Activated CD8-positive, alpha-beta memory T cell treated with anti-CD3 and anti-CD28 coated beads, Interleukin-2, amount 50 U/mL, for 1 hour (primary cell): ENCODE results near the gene RER1.

Source experiments
- DNase-seq: peaks from one replicate; pipeline ENCODE4 v3.0.0-alpha.2; 2020; ENCODE audit errors: extremely low read depth

The RER1 gene

DNA sequence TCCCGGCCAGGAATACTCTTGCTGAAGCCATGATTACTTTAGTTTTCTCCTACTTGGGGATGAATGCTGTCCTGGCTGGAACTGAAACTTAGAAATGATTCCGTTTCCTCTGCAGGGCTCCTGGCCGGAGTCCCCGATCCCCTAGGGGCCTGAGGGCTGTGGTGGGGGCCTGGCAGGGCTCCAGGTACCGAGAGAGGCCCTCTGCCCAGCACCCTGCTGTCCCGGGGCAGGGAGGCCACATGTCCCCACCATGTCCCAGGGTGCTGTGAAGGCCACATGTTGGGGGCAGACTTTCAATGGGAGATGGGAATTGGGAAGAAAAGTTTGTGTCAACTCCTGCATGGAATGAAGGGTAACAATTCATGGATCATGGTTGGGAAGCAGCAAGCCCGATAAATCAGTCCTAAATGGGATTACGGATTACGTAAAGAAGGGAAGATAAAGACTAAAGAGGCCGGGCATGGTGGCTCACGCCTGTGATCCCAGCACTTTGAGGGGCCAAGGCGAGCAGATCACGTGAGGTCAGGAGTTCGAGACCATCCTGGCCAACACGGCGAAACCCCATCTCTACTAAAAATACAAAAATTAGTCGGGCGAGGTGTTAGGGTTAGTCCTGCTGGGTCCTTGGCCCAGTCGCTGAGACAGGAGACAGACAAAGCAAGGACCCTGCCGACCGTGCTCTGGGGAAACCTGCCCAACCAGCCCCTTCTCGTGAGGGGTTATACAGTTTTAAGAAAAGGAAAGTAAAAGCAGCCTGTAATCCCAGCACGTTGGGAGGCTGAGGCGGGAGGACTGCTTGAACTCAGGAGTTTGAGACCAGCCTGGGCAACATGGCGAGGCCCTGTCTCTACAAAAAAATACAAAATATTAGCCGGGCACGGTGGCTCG lies 37.8 kb upstream of the RER1 start:
- no peak for DNase-seq

DNA sequence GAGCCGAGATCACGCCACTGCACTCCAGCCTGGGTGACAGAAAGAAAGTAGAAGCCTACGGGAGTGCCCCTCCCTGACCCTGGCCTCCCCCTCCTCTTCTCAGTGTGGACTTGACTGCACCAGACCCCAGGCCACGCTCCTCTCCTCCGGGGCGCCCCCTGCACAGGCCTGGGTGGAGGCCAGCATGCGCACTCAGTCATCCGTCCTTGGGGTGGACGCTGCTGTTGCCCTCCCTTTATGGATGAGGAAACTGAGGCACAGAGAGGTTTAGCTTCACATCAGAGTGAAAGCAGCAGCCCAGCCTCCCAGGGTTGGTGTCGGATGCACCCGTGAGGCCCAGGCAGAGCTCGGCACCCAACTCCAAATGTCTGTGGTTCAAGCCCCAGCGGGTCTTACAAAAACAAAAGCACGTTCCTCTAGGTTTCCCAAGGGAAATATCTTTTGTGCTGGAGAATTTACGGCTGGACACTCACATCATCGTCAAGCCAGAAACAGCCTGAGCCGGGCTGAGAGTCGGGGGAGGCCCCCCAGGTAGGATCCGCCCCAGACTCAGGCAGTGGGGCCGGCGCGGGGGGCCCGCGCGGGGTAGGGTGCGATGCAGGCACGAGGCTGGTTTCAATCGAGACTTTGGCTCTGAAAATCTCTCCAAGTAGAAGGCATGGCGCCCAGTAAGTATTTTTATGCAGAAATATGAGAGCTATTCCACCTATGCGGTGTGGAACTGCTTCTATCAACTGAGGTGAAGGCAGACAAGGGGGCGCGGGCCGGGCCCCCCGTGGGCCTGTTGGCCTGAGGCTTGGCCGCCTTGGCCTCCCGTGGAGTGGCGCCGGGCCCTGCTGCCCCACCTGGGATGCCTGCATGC lies 36.9 kb upstream of the RER1 start:
- no peak for DNase-seq

DNA sequence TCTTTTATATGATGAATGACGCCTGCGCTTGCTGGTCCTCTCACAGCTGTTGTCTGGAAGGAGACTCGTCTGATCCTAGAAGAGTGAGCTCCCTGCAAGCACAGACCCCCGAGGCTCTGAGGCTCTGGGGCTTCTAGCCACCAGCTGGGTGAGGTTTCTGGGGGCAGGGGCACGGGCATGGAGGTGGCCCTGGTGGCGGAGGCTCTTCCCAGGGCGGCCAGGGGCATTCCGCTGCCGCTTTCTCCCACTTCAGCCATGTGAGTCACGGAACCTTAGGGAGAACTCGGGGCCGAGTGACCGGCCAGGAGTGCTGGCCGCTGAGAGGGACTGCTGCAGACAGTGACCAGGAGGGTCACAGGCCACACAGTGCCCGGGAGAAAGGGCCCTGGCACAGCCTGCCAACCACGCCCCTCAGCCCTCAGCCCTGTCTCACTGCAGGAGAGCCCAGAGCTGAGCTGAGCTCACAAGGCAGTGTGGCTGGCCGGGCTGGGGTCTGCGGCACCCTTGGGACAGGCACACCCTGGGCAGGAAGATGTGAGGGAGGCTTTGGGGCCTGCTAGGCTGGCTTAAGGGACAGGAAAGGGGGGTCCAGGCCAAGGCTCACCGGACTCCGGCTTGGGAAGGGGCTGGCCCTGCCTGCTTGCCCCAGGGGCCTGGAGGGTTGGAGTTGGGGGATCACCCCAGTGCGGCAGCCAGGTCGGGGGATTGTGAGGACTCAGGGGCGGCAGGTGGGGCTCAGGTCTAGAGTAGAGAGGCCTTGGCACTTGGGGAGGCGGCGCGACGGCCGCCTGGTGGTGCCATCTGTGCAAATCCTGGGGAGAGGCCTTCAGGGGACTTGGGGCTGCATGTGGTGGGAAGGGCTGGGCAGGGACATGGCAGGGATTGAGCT lies 36.0 kb upstream of the RER1 start:
- DNase-seq = no peak

DNA sequence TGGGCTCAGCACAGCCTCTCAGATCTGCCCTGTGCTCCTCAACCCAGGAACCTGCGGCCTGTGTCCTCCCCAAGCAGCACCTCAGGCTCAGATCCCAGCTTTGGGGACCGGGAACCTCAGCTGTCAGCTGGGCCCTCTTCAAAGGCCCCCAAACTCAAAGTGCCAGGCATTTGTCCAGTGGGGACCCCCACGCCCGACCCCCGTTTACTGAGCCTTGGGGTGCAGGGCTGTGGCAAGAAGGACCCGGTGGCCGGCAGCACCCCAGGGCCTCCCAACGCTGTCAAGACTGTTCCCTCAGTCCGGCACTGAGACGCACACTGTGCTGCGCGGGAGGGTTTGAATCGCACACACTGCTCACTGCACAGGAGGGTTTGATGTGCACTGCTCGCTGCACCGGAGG lies 35.2 kb upstream of the RER1 start:
- no peak for DNase-seq

DNA sequence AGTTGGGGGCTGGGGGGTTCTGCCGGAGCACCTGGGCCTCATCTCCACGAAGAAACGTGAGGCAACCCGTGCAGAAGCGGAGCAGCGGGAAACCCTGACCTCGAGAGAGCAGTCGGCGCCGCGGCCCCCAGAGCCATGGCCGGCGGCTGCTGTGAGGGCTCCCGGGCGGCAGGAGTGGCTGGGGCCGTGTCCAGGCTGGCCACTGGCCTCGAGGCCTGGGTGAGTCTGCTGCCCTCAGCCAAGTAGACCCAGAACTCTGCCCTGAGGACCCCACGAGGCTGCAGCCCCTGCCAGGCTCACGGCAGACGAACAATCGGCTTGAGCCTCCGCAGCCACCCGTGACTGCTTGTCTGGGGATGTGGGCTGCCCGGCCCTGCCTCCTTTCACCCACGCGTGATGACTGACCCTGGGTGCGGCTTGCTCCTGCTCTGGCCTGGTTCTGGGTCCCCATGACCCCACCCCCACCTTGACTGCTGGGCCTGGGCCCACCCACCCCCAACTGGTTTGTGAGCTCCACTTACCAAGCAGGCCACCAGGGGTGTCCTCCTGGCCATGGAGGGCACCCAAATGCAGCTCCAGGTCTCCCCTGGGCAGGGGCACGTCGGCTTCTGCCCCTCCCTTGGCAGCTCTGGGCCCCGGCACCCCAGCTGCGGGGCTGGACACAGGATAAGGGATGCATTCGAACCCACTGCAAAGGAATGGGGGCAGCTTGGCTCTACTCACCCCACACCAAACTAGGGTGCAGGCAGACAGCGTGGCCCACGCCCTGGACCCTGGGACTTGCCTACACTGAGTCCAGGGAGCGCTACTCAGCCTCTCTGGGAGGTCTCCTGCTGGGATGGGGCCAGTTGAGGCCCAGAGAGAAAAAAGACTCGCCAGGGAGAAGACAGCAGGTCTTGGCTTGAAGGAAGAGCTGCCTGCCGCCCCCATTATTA lies 34.5 kb upstream of the RER1 start:
- DNase-seq = no peak

DNA sequence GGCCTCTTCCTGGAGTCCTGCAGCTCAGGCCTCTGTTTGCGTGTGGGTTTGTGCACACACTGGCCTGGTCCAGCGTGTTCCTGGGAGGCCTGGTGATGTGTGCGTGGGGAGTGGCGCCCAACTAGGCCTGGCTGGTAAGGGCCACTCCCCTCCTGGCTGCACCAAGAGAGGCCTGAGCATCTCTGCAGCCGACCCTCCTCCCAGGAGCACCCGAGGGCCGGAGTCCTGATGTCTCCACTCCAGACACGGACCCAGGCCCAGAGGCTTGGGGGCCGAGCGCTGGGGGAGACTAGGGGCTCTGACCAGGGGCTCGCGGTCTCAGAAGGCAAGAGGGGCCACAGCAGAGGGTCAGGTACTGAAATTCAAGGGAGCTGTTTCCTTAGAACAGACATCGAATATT lies 33.6 kb upstream of the RER1 start:
- no peak for DNase-seq

DNA sequence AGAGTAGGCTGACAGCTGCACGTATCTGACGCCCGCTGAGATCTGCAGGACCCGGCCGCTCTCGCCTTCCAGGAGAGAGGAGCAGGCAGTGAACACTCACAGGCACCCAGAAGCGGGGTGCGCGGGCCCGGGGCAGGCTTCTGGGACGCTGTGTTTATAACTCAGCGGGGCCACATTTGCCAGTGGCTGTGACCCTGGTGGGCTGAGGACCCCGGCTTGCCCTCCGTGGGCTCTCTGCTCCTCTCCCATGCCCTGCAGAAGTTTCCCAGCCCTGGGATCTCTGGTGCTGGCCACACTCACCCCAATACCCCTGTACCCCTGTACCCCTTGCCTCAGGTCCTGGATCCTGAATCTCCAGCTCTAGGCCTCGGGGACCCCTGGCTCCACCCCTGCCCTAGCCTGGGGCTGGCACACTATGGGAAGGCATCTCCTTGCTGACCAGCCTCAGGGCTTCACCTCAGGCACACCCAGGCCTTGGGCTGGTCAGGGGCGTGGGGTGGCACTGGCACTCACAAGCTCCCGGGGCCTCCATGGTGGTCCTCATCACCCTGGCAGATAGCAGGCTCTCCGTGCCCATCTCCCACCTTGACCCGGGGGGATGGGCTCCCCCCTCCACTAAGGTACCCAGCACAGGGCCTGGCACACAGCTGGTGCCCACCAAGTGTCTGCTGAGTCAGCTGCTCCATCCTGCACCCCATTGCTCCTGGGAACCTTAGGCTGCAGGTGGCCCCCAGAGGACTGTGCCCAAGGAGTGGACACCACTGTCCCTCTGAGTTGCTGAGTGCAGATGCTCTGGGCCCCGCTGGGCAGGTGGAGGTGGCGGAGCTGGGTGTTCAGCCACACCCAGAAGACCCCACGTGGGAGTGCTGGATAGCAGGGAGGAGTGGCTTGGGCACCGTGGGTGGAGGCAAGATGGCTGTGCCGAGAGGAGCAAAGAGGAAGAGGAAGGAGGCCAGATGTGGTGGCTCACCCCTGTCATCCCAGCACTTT lies 32.7 kb upstream of the RER1 start:
- no peak for DNase-seq

DNA sequence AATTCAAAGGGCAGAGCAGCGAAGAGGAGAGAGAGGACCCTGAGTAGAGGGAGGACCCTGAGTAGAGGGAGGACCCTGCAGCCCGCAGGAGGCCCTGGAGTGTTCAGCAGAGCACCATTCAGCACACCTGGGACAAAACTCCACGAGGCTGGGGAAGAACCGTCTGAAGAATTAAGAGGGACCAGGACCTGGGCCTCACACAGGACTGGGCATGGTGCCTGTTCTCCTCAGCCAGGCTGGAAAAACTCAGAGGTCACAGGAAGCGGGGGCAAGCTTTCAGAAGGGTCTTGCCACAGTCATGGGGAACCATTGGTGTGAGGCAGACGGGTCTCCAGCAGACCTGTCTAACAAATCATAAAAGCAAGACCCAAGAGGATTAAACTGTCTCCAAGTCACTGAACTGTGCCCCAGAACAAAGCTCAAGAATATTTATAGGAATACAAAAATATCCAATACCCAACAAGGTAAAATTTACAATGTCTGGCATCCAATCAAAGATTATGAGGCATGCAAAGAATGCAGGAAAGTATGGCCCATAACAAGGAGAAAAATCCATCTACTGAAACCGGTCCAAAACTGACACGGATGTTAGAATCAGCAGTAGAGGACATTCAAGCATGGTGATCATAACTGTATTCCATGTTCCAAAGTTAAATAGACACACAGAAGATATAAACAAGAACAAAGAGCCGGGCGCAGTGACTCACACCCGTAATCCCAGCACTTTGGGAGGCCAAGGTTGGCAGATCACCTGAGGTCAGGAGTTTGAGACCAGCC lies 30.9 kb upstream of the RER1 start:
- no peak for DNase-seq

DNA sequence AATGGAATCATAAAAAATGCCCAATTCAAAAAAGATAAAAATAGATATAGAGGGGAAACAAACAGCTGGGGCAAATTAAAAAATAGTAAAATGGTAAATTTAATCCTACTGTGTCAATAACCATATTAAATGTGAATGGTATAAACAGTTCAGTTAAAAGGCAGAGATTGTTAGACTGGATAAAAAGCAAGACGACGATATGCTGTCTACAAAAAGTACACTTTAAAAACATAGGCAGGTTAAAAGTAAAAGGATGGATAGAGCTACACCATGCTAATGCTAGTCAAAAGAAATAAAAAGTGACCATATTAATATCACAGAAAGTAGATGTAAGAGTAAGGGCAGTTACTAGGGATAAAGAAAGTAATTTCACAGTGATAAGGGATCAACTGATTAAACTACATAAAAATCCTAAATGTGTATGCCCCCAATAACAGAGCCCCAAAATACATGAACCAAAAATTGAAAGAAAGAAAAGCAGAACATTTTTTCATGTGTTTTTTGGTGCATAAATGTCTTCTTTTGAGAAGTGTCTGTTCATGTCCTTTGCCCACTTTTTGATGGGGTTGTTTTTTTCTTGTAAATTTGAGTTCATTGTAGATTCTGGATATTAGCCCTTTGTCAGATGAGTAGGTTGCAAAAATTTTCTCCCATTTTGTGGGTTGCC lies 27.7 kb upstream of the RER1 start:
- DNase-seq = no peak

DNA sequence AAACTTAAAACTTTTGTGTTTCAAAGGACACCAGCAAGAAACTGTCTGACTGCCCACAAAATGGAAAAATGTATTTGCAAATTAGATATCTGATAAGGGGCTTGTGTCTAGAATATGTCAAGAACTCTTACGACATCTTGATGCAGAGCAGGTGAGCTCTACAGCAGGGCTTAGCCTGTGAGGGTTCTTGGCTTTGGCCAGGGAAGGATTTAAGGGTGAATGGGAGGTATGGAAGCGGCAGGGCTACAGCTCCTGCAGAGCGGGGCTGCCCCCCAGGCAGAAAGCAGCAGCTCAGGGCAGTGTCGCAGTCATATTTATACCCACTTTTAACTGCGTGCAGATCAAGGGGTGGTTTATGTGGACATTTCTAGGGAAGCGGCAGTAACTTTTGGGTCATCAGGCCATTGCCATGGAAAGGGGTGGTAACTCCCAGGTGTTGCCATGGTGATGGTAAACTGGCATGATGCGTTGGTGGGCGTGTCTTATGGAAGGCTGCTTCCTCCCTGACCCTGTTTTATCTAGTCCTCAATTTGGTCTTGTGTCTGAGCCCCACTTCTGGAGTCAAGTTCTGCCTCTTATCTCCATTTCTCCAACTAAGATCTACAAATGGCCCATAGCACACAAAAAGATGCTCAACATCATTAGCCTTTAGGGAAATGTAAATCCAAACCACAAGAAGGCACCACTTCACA lies 23.4 kb upstream of the RER1 start:
- no peak for DNase-seq

DNA sequence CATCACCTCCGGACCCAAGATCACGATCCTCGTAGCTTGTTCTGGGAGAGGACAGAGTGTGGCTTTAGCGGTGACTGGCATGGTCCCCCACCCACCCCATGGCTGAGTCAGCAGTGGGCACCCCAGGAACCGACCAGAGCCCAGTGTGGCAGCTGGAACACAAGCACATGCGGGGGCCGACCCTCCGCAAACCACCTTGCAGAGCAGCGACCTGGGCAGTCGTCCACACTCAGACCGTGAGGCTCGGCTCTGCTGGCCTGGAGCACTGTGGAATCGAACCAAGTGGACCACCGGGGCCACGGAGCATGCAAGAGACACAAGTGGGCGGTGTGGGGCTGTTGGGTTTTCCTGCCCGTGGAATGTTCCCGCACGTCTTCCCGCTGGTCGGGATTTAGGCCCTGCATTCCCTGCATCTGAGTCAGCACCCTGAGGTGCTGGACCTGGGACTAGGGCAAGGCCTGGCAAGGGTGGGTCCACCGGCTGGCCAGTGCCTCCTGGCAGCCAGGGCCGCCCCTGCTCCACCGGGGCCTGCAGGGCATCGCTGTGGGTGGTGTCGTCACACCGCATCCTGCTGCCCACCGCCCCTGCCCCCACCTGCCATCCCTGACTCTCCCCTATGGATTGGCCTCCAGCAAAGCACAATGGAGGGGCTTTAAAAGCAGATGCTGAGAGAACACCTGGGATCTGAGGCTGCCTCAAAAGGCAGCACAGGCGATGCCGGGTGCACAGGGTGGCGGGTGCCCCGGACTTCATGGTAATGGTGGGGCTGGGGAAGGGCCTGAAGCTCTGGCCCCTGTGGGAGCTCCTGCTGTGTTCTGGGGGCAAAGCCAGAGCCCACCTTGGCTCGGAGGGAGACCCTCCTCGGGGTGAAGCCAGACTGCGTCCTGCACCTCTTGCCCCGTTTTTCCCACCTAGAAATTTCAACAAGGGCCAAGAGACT lies 18.8 kb upstream of the RER1 start:
- no peak for DNase-seq

DNA sequence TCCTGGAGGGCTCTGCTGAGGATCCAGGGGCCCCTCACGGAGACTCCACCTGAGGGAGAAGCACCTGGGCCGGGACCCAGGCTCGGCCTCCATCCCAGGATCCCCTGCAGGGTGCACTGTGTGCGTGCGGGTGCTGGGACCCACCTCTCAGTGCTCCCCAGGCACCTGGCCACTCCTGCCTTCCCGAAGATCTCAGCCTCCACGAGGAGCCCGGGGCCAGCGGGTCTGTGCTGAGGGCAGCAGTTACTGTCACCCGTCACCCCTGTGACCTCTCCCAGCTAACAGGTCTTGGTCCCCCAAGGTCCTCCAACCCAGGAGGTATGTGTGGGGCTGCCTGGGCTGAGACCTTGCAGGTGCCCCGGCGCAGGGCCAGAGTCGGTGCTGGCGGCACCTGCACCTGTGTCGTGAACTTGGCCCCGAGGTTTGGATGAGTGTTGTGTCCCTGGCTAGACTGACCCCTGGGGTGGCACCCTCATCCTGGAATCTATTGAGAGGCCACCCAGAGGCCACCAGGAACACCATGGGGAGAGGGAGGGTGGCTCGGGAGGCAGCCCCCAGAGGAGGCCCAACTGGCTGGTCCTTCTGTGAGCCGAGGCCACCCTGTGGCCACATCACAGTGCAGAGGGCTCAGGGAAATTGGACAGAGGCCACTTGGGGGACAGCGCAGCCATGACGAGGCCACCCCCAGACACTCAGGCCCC lies 17.9 kb upstream of the RER1 start:
- no peak for DNase-seq

DNA sequence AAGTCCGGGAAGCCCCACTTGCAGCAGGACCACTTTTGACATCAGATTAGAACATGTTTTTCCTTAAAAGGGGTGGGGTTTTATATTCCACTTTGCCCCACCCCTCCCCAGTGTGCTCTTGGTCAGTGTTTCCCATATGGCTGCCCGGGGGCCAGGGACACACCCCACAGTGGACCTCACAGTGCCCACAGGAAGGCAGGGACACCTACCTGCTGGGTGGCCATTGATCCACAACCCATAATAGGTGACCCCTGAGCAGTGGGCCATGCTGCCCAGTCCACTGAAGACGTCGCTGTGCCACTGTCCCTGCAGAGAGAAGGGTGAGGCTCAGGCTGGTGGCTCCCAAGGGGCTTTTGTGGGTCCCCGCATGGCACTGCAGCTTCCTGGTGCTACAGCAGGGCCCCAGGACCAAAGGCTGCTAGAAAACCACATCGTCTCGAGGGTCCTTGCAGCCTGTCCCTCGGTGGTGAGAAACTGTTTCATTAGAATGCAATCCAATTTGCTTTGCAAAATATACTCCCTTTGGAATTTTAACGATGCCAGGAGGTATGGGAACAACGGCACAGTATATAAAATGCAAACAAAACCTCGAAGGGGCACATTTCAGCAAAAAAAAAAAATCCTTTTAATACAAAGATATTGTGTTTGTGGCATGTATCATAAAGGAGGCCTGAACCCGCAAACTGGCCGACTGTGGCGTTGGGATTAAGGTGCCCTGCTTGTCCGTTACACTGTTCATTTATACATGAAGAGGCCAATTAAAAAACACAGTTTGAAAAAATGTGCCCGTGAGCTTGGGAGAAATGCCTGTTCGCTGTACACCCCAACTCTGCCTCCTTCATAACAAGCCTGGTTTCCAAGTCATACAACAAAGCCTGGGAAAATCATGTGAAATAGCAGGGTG lies 17.1 kb upstream of the RER1 start:
- DNase-seq = no peak

DNA sequence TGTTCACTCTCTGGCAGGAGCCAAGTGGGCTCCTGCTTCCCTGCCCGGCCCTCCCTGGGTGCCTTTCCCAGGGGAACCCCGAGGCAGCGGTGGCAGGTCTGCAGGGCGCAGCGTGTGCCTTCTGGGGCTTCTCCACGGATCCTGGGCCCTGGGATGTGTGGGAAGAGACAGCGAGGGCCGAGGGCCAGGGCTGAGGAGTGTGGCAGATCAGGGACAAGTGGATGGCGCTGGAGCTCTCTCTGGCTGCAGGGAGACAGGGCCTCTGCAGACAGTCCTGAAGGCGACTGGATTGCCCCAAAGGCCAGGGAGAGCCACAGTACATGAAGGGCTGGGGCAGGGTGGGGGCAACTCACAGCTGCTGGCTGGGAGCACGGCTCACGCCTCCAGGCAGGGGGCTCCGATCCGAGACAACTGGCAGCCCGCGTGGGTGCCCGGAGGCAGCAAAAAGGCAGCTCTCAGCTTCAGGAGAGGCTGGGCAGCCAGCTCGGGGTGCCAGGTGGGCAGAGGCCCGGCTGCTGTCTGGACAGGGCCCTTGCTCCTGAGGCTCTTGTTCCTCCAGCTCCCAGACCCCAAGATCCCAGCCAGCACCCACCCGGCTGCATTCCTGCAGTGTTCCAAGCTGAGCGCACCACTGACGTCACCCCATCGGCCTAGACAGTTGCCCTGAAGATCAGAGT lies 16.3 kb upstream of the RER1 start:
- DNase-seq = no peak
